GM12873 (cell line): Measurements from ENCODE around the gene ARHGEF39.

Source experiments
- TF ChIP-seq, protein P1 (sequence below): IDR thresholded peaks from 2 replicates; pipeline ENCODE4 v1.5.1; 2012; ENCODE audit warnings: low read depth, mild to moderate bottlenecking, moderate library complexity, low read length, control low read depth; ENCODE audit not compliant: insufficient read depth; ENCODE audit errors: missing control alignments

ARHGEF39 gene

DNA sequence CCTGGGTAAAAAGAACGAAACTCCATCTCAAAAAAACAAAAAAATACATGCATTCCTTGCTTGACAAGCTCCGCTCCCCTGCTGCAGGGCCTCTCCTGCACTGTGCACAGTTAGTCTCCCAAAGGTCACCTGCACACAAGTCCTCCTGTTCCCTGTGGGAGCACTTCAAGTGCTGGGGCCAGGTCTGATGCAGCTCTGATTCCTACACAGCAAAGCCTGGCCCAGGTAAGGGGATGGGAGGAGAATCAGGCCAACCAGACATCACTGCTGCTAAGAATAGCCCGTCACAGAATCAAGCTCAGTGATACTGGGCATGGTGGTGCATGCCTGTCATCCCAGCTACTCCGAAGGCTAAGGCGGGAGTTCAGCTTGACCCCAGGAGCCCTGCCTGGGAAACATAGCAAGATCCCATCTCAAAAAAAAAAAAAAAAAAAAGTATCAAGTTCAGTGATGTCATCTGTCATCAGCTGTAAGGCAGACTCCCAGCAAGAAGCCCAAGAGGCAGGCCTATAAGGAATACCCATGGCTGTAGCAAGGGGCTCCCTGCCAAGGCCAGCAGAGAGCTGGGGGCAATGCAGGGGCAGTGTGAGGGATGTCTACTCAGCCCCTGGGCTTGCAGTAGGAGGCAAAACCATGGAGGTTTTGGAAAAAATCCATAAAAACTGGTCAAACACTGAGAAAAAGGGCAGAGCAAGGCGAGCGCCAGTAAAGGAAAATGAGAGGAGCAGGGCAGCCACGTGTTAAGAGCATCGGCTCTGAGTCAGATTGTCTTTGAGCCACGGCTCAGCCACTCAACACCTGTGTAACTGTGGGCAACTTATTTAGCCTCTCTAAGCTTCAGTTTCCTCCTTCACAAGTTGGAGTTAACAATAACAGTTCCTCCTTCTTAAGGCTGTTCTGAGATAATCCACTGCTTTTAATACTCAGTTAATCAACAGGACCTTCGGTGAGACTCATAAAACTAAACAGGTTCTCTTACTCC, 21.5 kb upstream of the ARHGEF39 start:
- TF ChIP-seq, protein P1, sequence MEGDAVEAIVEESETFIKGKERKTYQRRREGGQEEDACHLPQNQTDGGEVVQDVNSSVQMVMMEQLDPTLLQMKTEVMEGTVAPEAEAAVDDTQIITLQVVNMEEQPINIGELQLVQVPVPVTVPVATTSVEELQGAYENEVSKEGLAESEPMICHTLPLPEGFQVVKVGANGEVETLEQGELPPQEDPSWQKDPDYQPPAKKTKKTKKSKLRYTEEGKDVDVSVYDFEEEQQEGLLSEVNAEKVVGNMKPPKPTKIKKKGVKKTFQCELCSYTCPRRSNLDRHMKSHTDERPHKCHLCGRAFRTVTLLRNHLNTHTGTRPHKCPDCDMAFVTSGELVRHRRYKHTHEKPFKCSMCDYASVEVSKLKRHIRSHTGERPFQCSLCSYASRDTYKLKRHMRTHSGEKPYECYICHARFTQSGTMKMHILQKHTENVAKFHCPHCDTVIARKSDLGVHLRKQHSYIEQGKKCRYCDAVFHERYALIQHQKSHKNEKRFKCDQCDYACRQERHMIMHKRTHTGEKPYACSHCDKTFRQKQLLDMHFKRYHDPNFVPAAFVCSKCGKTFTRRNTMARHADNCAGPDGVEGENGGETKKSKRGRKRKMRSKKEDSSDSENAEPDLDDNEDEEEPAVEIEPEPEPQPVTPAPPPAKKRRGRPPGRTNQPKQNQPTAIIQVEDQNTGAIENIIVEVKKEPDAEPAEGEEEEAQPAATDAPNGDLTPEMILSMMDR = no peak

DNA sequence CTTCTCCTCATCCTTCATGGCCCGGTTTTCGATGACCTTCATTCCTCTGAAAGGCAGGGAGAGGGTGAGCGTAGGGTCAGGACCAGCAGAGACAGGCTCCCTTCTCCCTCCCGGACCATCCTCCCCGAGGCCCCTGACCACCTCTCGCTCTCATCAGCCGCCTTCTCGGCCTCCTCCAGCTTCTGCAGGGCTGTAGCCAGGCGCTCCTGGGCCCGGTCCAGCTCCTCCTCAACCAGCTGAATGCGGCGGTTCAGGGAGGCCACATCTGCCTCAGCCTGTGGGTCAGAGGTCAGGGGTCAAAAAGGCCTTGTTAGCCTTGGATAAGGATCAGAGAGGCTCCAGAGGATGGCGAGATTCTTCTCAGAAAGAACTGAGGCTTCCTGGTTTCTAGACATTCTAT, 20.5 kb upstream of the ARHGEF39 start:
- TF ChIP-seq, protein P1 = no peak

DNA sequence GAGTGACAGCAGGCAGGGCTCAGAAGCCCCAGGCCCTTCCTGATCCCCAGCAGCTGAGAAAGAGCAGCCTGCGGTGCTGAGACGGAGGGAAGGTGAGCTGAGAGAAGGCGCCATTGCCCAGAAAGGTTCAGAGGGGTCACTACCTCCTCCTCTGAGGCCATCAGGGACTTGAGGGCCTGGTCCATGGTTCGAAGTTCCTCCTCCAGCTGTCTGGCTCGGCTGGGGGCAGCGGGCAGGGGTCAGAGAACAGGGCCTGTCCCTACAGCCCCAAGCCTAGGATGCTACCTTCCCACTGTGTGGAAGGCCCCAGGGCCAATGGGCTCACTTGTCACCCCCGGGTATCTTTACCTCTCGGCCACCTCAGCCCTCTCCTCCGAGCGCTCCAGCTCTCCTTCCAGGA, 19.9 kb upstream of the ARHGEF39 start:
- TF ChIP-seq, protein P1 = no peak

DNA sequence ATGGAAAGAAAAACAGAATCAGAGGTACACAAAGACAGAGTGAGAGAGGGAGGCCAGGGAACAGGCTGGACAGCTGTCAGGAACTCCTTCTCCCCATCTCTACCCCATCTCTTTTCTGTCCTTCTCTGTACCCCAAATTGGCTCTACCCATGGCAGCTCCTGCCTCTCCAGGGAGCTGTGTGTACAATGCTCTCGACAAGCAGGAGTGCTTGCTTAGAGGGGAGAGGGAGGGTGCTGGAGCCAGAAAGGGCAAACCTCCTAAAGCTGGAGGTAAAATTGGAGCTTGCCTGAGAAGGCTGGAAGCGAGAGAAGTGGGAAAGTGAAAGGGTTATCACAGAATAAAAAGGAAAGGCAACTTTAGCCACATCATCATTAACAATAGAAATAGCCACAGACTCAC, 18.3 kb upstream of the ARHGEF39 start:
- TF ChIP-seq, protein P1 = no peak

DNA sequence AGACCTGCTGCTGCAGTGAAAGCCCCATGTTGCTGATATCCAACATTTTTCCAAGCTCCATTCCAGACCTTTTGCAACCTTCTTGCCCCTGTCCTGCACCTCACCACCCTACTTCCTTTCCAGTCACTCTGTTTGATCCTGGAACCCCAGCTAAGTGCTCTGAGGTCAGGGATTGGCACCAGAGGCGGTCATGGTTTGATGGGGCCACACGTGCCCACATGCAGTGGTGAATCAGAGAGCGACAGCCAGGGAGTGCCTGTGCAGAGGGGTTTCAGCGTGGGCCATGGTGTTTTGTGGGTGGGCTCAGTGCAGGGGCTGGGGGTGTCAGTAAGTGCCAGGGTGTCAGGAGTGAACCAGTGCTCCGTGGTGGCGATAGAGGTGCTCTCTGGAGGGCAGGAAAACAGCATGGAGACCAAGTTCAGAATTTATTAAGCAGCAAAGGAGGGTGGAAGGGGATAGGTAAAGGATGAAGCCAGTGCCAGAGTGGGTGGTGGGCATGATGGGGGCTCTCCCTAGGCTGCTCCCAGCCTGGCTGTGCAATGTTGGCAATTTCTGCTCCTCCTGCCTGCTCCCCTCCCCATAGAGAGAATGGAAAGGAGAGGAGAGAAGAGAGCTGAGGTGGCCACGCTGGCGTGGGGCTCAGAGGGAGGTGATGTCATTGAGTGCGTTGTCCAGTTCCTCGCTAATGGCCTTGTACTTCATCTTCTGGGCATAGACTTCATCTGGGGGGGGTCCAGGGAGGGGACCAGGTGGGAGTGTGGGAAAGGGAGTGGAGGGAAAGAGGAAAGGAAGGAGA, 17.7 kb upstream of the ARHGEF39 start:
- TF ChIP-seq, protein P1 = no peak

DNA sequence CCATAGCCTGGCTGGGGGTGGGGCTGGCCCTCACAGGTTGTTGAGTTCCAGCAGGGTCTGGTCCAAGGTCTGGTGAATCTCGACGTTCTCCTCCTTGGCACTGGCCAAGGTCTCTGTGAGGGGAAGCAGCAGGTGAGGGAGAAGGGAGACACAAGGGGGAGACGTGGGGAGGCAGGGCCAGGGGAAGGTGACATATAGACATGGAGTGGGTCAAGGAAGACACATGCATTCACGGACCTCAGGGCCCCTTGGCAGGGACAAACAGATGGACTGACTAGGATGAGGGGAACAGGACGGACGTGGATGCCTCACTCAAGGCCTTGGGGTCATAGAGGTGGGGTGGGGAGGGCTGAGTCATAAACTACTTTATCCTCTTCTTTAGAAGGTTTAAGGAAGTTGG, 17.1 kb upstream of the ARHGEF39 start:
- TF ChIP-seq, protein P1 = no peak
